HG03432 (cell line): Measurements from ENCODE around the gene LACTBL1.
A peak's percentile ranks its signal among the peaks of the same experiment; 100 is the strongest.
"Not testable (repeated sequence)": the region's sequence is repeated elsewhere in the genome, so short reads cannot be mapped to it uniquely, and the experiment has no call there.

Experiments
- ATAC-seq: cut with Tn5 transposase; IDR thresholded peaks from one replicate; pipeline ENCODE4 v1.9.1; 2021; ENCODE audit warnings: mild to moderate bottlenecking, moderate library complexity; ENCODE audit not compliant: unreplicated experiment

LACTBL1 gene

DNA sequence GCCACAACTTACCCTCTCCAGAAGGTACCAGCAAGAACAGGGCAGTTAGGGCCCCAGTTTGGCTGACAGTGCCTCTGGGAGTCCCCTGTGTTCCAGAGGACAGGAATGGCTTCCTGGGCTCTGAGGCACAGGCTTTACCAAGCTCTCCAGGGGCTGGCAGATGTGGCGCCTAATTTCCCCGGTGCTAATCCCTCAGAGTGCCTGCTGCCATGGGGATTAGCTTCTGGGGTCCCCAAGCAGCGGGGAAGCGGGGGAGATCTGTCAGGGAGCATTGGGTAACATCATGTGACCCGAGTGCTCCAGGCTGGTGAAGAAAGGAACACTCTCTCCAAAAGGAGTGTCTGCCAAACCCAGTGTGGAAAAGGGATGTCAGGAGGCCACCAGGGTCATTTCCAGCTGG, at the start of gene LACTBL1:
Gene LACTBL1 (minus strand): TSS at position 107 of the 400 bp plus-strand sequence. CDS start 550 bp downstream, outside the sequence.
- ATAC-seq, result no peak

DNA sequence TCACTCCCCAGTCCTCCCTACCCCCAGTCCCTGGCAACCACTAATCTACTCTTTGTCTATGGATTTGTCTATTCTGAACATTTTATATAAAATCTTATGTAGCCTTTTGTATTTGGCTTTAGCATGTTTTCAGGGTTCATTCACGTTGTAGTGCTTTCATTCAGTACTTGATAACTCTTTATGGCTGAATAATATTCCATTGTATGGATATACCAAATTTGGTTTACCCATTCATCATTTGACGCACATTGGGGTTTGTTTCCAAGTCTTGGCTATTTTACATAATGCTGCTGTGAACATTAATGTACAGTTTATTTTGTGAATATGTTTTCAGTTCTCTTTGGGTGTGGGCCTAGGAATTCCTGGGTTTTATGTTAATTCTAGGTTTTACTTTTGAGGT, 49.2 kb upstream of the LACTBL1 start:
- no peak for ATAC-seq

- no peak for ATAC-seq
These were observed 48.2 kb upstream of the LACTBL1 start for GRCh38 chr1:23020706-23021405.

DNA sequence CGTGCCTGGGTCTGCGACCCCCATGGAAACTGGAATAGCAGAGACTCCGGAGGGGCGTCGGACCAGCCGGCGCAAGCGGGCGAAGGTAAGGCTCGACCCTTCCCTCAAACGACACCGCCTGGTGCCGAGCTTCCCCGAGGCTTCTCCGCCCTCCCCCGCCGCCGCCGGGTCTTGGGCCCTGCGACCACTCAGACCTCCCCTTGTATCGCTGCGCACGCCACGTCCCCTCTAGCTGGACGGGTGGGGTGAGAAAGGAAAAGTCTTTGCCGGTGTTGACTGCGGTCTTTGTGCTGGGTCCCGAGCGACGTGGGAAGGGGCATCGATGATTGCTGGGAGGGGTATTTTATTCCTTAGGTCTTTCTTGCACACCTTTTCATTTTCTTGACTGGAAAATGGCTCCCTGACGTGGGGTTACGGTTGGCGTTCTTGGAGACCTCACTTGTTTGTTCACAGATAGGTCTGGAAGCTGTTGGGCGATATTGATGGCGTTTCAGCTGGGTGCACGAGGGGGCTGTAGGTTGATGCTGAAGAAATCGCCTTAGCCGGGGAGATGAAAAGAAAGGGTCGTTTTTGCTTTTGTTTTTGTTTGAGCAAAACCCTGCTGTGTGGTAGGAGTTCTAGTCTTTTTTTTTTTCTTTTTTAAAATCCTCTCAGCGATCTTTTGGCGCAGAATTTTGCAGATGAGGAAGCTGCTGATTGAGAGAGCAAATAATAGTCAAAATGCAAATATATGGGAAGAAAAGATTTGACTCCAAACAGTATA, 47.4 kb upstream of the LACTBL1 start:
- peak; percentile 28 for ATAC-seq

GRCh38 chr1:23019094-23019862, 46.6 kb upstream of the LACTBL1 start, which contains the start of gene KDM1A:
KDM1A (plus strand) TSS chr1:23019468; CDS start chr1:23019597, 129 bp downstream.
- peak; percentile 88 for ATAC-seq

DNA sequence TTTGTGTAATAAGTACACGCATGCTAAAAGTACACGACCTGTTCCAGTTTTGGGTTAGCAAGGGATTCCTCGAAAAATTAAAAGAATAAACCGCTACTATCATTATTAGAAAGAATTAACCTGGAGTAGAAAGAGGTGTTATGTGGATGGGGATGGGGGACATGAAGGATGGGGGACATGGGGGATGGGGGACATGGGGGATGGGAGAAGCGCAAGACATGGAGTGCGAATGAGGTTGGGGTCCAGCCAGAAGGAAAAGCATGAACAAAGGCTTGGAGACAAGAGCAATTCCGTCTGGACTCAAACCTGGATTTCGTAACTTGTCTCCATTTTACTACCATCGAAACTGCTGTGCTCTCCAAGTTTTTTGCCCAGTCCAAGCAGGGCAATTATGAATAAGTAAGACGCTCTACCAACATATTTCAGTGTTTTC, 46.0 kb upstream of the LACTBL1 start:
- ATAC-seq, result no peak

DNA sequence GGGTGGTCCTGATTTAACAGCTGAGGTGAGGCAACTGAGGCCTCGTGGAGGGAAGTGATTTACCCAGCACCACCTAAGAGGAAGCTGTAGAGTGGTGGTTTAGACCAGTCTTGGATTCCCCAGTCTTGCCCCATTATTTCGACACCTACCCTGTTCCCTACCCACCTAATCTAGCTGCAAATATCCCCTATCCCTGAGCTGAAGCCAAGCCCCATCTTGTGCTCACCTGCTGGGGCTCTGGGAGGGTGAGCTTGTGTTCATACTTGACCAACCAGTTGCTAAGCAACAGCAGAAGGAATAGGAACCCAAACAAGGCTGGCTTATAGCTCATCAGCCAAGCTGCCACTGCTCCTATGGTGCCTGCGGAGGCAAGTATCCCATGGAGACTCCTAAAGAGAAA, 41.0 kb upstream of the LACTBL1 start:
- no peak for ATAC-seq

DNA sequence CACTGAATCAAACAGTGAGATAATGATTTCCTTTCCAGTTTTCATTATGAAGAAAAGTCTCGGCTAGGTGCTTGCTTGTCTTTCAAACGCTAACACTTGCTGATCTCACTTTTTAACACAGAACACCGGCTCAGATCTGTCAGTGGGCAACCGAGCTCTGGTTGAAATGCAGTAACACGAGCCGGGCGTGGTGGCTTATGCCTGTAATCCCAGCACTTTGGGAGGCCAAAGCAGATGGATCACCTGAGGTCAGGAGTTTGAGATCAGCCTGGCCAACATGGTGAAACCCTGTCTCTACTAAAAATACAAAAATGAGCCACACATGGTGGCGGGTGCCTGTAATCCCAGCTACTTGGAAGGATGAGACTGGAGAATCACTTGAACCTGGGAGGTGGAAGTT, 37.4 kb upstream of the LACTBL1 start:
- ATAC-seq, result not testable (repeated sequence)

DNA sequence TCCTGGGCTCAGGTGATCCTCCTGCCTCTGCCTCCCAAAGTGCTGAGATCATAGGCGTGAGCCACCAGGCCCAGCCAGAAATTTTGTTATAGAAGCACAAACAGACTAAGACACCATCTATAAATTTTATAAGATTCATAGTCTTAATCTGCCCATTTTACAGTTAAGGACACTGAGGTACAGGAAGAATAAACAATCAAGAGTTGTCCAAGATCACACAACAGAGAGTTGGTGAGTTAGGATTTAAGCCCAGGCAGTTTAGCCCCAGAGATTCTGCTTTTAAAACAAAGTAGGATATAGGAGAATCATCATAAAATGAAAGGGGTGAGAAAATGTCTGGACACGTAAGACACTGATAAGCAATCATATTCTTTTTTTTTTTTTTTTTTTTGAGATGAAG, 36.2 kb upstream of the LACTBL1 start:
- ATAC-seq, result no peak

DNA sequence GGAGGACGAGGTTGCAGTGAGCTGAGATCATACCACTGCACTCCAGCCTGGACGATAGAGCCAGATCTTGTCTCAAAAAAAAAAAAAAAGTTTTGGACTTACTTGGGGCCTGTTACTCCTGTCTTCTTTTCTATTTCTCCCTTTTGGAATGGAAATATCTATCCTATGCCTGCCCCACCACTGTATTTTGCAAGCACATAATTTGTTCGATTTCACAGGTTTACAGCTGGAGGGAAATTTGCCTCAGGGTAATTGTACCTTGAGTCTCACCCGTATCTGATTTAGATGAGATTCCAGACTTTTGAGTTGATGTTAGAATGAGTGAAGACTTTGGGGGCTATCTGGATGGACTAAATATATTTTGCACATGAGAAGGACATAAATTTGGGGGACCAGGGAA, 34.4 kb upstream of the LACTBL1 start:
- no peak for ATAC-seq

- not testable (repeated sequence) for ATAC-seq
These were observed 32.1 kb upstream of the LACTBL1 start for GRCh38 chr1:23004769-23005168.

GRCh38 chr1:23004112-23004511, 31.4 kb upstream of the LACTBL1 start:
- ATAC-seq, result no peak

- not testable (repeated sequence) for ATAC-seq
These were observed 29.6 kb upstream of the LACTBL1 start for GRCh38 chr1:23002218-23002617.

DNA sequence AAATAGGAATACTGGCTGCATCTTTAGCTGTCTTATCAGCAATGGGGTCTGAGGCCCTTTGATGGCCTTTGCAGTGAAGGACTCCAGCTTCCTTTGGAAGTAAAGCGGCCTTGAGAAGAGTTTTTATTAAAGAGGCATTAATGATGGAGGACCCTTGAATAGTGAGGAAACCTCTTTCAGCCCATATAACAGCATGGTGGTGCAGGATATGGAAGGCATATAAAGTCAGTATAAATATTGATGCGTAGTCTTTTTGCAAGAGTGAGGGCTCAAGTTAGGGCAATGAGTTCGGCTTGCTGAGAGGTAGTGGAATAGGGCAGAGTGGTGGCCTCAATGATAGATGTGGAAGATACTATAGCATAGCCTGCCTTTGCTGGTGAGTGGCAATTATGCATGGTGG, 27.5 kb upstream of the LACTBL1 start:
- ATAC-seq, result not testable (repeated sequence)

GRCh38 chr1:22997528-22997927, 24.9 kb upstream of the LACTBL1 start:
- ATAC-seq, result not testable (repeated sequence)

- ATAC-seq, result no peak
These were observed 23.1 kb upstream of the LACTBL1 start for GRCh38 chr1:22995774-22996173.

DNA sequence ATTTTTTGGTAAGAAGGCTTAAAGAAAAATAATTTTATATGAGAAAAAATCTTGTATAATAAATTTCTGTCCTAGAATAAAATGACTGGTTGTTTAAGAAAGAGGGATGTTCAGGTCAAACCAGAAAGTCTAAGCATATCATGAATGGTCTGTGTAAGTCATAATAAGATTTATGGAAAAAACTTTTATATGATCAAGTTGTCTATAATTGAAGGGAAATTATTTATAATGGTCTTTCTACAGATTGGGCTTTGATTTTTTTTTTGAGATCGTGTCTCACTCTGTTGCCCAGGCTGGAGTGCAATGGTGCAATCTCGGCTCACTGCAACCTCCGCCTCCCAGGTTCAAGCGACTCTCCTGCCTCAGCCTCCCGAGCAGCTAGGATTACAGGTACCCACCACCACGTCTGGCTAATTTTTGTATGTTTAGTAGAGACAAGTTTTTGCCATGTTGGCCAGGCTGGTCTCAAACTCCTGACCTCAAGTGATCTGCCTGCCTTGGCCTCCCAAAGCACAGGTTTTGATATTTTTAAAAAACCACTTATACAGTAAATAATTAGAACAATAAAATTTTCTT, 20.6 kb upstream of the LACTBL1 start:
- not testable (repeated sequence) for ATAC-seq

DNA sequence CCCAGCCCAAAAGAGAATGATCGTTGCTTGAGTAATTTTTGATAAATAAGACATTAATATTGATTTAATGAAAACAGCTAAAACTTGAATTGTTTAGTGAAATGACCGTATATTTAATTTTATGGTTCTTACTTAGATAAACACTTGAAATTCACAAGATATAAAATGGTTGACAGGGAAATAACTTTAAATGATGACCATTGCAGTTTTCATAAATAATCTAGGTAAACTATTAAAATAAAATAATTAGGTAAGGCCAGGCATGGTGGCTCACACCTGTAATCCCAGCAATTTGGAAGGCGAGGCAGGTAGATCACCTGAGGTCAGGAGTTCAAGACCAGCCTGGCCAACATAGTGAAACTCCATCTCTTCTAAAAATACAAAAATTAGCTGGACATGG, 19.7 kb upstream of the LACTBL1 start:
- ATAC-seq, result not testable (repeated sequence)

DNA sequence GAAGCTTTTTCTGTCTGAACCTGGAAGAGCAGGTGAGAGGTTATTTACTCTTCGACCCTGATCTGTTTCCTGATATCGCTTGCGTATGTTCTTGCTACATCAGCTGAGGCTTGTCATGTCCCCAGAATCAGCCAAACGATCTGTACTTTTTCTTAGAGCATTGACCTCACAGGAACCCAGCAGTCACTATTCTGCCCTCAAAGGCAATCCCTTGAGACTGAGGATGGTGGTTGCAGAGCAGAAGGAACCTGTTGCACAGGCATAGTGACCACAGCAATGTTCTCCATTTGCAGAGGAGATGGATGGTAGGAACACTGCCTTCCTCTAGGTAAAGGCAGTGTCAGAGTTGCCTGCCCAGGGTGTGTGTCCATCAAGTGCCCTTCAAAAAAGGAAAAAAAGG, 11.3 kb upstream of the LACTBL1 start:
- no peak for ATAC-seq

DNA sequence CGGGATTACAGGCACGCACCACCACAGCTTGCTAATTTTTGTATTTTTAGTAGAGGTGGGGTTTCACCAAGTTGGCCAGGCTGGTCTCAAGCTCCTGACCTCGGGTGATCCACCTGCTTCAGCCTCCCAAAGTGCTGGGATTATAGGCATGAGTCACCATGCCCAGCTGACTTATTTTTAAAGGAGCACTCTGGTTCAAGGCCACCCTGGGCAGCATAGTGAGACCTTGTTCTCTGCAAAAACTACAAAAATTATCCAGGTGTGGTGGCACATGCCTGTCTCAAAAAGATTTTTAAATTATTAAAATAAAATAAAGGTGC, 7.8 kb upstream of the LACTBL1 start:
- ATAC-seq, result not testable (repeated sequence)

DNA sequence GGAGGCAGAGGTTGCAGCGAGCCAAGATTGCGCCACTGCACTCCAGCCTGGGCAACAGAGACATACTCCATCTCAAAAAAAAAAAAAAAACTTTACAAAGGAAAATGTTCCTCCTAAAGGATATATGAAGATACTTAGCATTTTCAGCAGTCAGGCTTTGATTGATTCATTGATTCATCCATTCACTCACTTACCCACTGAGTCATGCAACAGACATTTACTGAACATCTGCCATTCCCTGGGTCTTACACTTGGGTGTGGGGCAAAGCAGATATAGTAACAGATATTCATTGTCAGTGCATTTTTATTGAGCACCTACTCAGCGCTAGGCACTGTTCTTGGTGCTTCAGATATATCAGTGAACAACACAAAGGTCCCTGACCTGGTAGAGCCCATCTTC, 5.6 kb upstream of the LACTBL1 start:
- ATAC-seq, result no peak
